ENCODE measurements around the gene FAM3B. TPM values are rescaled to one million over a fixed set of nuclear protein-coding genes. Genes with fewer than 3 reads are reported as not detected.

The FAM3B gene
- total RNA-seq (under 1 TPM in 4 of 10 donors, not detected in 6; 0.25 to 0.42 (median 0.35) TPM), polyA plus RNA-seq (under 1 TPM; 0.04 to 0.29 TPM)
- long read RNA-seq, donor 1: 0 reads
- long read RNA-seq, donor 2: 0 reads
- long read RNA-seq, donor 3, partial matches to known transcripts: 0 of 1 reads
- long read RNA-seq, donor 3, other reads (novel, unspliced or antisense): 1 of 1 reads

GRCh38 chr21:41316200-41317062, at the start of gene FAM3B:
TSS of gene FAM3B (plus strand) at chr21:41316801. CDS start at chr21:41316880, 79 bp downstream.
- ATAC-seq: peak in 1 of 8 donors; percentile 61
- 7 to 8% methylated on average over 55 of the region's 55 CpGs for WGBS, 2 donors
- peak within 1 kb of the TSS; percentile 14 to 44 (median 29) for H3K4me3 ChIP-seq

GRCh38 chr21:41267346-41267745, 49.3 kb upstream of the FAM3B start:
- no peak for TF ChIP-seq CTCF (IDR thresholded peaks at IDR 0.05)
- H3K4me1 ChIP-seq: no peaks in the 10 kb centered on the region
- peaks cover 0 to 38% (median 7%) of the 10 kb centered on the region in 9 donors for H3K36me3 ChIP-seq
- ATAC-seq (no peak), DNase-seq (no peak)
- H3K4me3 ChIP-seq: no peak overlapping the region
- 70 to 74% methylated on average over 2 of the region's 2 CpGs for WGBS, 2 donors
- peaks cover 0 to 32% (median 14%) of the 10 kb centered on the region in 11 donors for H3K9me3 ChIP-seq
- intact Hi-C loops (cut with DNase I): no loop called here
- H3K27ac ChIP-seq: no peak overlapping the region
- H3K27me3 ChIP-seq: no peaks in the 10 kb centered on the region

More at GRCh38 chr21:41316200-41317062, at the start of gene FAM3B:
- intact Hi-C loops (cut with DNase I): no loop called here
- H3K36me3 ChIP-seq: no peaks in the 10 kb centered on the region
- peaks cover 3 to 13% (median 10%) of the 10 kb centered on the region in 9 donors for H3K4me1 ChIP-seq
- no peak for TF ChIP-seq CTCF (IDR thresholded peaks at IDR 0.05)
- no peaks in the 10 kb centered on the region for H3K9me3 ChIP-seq
- no peak for DNase-seq
- H3K27ac ChIP-seq: no peak within 1 kb of the TSS
- peaks cover 17 to 61% (median 50%) of the 10 kb centered on the region in 7 donors for H3K27me3 ChIP-seq

- intact Hi-C loops (cut with DNase I): no loop called here
- peaks cover 0 to 19% (median 2%) of the 10 kb centered on the region in 9 donors for H3K36me3 ChIP-seq
- DNase-seq (no peak), ATAC-seq (no peak)
- TF ChIP-seq CTCF (IDR thresholded peaks at IDR 0.05): no peak
- WGBS, 2 donors: 49 to 60% methylated on average over 1 of the region's 1 CpG
- H3K4me1 ChIP-seq: no peaks in the 10 kb centered on the region
- no peak overlapping the region for H3K27ac ChIP-seq
- H3K27me3 ChIP-seq: no peaks in the 10 kb centered on the region
- H3K9me3 ChIP-seq: peaks cover 0 to 27% (median 14%) of the 10 kb centered on the region in 11 donors
- H3K4me3 ChIP-seq: no peak overlapping the region
These were observed 47.1 kb upstream of the FAM3B start for GRCh38 chr21:41269535-41269934.

DNA sequence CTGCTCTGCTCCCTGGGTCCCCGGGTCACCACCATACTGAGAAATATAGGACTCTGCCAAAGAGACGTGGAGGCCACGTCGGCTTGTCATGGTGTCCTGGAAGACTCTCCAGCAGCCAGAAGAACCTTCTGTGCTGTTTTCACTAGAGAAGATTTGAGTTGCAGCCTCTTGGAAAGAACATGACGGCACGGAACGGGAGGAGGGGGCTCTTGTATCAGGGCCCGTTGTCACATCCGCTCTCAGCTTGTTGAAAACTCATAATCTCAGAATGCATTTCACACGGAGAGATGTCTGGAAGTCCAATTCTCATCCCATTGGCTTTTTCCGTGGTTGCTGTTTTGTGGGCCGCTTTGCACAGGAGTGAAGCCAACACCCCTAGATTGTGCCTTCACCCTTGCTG, 39.4 kb upstream of the FAM3B start:
- H3K9me3 ChIP-seq: peaks cover 0 to 12% (median 2%) of the 10 kb centered on the region in 11 donors
- H3K27me3 ChIP-seq: no peaks in the 10 kb centered on the region
- DNase-seq: no peak
- WGBS, 2 donors: 71 to 75% methylated on average over 12 of the region's 12 CpGs
- TF ChIP-seq CTCF (IDR thresholded peaks at IDR 0.05): no peak
- peaks cover 0 to 22% (median 0%) of the 10 kb centered on the region in 9 donors for H3K36me3 ChIP-seq
- H3K4me3 ChIP-seq: no peak overlapping the region
- H3K27ac ChIP-seq: no peak overlapping the region
- intact Hi-C loops (cut with DNase I): no loop called here
- peaks cover 0 to 12% (median 0%) of the 10 kb centered on the region in 9 donors for H3K4me1 ChIP-seq
- ATAC-seq: peak in 1 of 8 donors; percentile 37

Measured in heart right ventricle (tissue), 16 donors.